Skeletal muscle tissue (tissue), 1 donor: Measurements from ENCODE around the gene MFN1. TPM values are rescaled to one million over a fixed set of nuclear protein-coding genes. Genes with fewer than 3 reads are reported as not detected.

Source experiments
- total RNA-seq: library from RNA; depleted of rRNA; stranded (reverse); fragments of >200 nt; gene quantifications from one replicate; pipeline ENCODE4 v1.2.3, GENCODE V29; 2014

Gene MFN1
- total RNA-seq, 1 donor from 2014 or later = 51.1 TPM

Other genes starting within 250 kb of the MFN1 start
- gene PIK3CA, start 199.4 kb upstream of the MFN1 start, total RNA-seq = 20.4 TPM
- 2.6 TPM for gene KCNMB3, start 96.6 kb upstream of the MFN1 start, total RNA-seq
- 44.9 TPM for gene ZNF639, start 24.7 kb upstream of the MFN1 start, total RNA-seq
- 60.5 TPM for gene GNB4, start 103.8 kb downstream of the MFN1 start, total RNA-seq
- gene ACTL6A, start 215.2 kb downstream of the MFN1 start, total RNA-seq = 40.7 TPM